Thoracic aorta (tissue), 2 donors: Measurements from ENCODE around the gene PADI3. TPM values are rescaled to one million over a fixed set of nuclear protein-coding genes. Genes with fewer than 3 reads are reported as not detected.

Experiments used
- ATAC-seq: fragments of 150-250 bp; one replicate; pipeline ENCODE4 v1.8.0; 2017; ENCODE audit warnings: low read depth; ENCODE audit not compliant: insufficient number of reproducible peaks, low FRiP score
- DNase-seq: peaks from one replicate; pipeline ENCODE4 v3.0.0-alpha.2; 2020; ENCODE audit warnings: low spot score
- H3K27ac ChIP-seq, 2 donors: fragments of 200-600 bp; sonication (generic); 1 replicate in 1 of 2; 2 replicates in 1 of 2; pipeline ENCODE4 v1.5.1; 2016; ENCODE audit warnings: mild to moderate bottlenecking in 2 of 2, moderate library complexity in 2 of 2
- H3K27me3 ChIP-seq: fragments of 200-600 bp; sonication (generic); replicated peaks from 2 replicates; pipeline ENCODE4 v1.6.0; 2016; ENCODE audit warnings: mild to moderate bottlenecking; ENCODE audit not compliant: insufficient read depth
- H3K36me3 ChIP-seq: fragments of 200-600 bp; sonication (generic); one replicate; pipeline ENCODE4 v1.5.1; 2016
- H3K4me1 ChIP-seq, 2 donors: fragments of 200-600 bp; sonication (generic); 1 replicate in 1 of 2; 2 replicates in 1 of 2; pipeline versions ENCODE4 v1.5.1 to v1.6.0; 2016; ENCODE audit warnings: low read depth in 2 of 2, mild to moderate bottlenecking in 1 of 2; ENCODE audit not compliant: control insufficient read depth in 1 of 2
- H3K4me3 ChIP-seq: fragments of 200-600 bp; sonication (generic); 2 replicates; pipeline ENCODE4 v1.5.1; 2016; ENCODE audit warnings: mild to moderate bottlenecking
- H3K9me3 ChIP-seq: fragments of 200-600 bp; sonication (generic); 2 replicates; pipeline ENCODE4 v1.5.1; 2016
- total RNA-seq, 2 donors: library from RNA; depleted of rRNA; stranded (reverse); fragments of >200 nt; gene quantifications; one replicate each; pipeline versions ENCODE4 v1.1.0 to v1.2.3, GENCODE V29; 2016
- TF ChIP-seq, protein P1 (sequence below): fragments of 200-600 bp; sonication (generic); IDR thresholded peaks from one replicate; pipeline ENCODE4 v1.5.1; 2019; ENCODE audit warnings: antibody characterized with exemption

The PADI3 gene
- total RNA-seq, 2 donors from 2014 or later, result not detected

DNA sequence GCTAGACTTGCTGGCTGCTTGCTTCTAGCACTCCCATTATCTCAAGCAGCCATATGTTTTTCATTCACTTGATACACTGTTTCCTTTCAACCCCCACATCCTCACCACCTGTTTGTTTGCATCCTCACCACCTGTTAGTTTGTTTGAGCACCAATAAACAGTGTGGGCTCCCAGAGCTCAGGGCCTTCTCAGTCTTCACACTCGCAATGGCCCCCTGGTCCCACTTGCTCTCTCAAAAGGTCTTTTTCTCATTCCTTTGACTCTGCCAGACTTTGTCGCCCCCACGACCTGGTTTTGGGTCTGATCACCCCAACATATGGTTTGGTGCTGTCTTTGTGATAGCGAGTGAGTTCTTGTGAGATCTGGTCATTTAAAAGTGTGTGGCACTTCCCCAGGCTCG is 52.9 kb downstream of the PADI3 start:
- Histone ChIP-seq H3K9me3 (peaks cover 6% of the 10 kb centered on the region), H3K27ac (no peak overlapping the region), H3K4me3 (no peak overlapping the region), H3K27me3 (no peaks in the 10 kb centered on the region), H3K4me1 (no peaks in the 10 kb centered on the region), H3K36me3 (no peaks in the 10 kb centered on the region)
- TF ChIP-seq, protein P1, sequence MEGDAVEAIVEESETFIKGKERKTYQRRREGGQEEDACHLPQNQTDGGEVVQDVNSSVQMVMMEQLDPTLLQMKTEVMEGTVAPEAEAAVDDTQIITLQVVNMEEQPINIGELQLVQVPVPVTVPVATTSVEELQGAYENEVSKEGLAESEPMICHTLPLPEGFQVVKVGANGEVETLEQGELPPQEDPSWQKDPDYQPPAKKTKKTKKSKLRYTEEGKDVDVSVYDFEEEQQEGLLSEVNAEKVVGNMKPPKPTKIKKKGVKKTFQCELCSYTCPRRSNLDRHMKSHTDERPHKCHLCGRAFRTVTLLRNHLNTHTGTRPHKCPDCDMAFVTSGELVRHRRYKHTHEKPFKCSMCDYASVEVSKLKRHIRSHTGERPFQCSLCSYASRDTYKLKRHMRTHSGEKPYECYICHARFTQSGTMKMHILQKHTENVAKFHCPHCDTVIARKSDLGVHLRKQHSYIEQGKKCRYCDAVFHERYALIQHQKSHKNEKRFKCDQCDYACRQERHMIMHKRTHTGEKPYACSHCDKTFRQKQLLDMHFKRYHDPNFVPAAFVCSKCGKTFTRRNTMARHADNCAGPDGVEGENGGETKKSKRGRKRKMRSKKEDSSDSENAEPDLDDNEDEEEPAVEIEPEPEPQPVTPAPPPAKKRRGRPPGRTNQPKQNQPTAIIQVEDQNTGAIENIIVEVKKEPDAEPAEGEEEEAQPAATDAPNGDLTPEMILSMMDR, result no peak
- no peak for ATAC-seq
- DNase-seq, result no peak

DNA sequence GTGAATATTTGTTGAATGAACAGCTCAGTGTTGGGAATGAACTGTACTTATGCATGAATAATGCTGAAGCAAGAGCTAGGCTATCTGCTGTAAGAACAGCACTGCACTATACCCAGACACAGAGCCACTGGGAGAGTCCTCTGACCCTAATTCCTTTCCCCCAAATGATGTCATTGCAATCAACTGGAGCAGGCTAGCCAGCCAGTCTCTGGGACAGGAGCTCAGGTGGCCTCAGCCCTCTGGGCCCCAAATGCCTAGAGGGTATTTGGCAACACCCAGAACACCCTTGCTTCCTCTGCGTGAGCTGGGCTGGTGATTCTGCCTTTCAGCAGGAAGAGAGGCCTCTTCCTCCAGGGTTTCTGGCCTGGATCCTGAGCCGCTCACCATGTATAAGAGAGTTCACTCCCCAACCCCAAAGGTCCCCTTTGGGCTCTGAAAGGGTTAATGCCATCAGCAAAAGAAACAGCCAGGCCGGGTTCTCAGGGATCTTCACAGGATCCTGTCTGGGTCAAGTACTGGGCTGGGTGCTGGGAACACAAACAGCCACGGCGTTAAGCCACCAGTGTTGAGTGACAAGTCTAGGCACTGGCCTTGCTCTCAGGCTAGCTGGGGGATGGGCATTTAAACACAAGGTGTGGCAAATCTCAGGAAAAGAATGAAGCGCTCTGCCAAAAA is 55.4 kb downstream of the PADI3 start:
- no peaks in the 10 kb centered on the region for H3K36me3 ChIP-seq
- no peaks in the 10 kb centered on the region for H3K4me1 ChIP-seq
- H3K9me3 ChIP-seq, result peaks cover 6% of the 10 kb centered on the region
- no peak for DNase-seq
- TF ChIP-seq, protein P1, result no peak
- no peak overlapping the region for H3K4me3 ChIP-seq
- H3K27ac ChIP-seq, result no peak overlapping the region
- no peaks in the 10 kb centered on the region for H3K27me3 ChIP-seq
- no peak for ATAC-seq

DNA sequence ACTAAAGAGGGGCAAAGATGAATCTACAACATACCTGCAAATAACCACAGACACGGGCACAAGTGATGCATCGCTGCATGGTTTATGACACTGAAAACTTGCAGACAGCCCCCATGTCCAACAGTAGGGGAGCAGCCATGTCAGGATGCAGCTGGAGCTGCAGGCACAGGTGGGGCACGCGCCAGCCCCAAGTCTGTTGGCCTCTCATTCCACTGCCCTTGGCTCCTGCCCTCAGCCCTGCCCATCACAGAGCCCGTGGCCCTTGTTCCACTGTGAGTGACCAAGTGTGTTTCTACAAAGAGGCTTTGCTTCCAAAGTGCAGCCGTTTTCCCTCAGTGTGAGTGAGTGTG is 55.9 kb downstream of the PADI3 start:
- no peak for DNase-seq
- no peak for ATAC-seq
- TF ChIP-seq, protein P1, result no peak

DNA sequence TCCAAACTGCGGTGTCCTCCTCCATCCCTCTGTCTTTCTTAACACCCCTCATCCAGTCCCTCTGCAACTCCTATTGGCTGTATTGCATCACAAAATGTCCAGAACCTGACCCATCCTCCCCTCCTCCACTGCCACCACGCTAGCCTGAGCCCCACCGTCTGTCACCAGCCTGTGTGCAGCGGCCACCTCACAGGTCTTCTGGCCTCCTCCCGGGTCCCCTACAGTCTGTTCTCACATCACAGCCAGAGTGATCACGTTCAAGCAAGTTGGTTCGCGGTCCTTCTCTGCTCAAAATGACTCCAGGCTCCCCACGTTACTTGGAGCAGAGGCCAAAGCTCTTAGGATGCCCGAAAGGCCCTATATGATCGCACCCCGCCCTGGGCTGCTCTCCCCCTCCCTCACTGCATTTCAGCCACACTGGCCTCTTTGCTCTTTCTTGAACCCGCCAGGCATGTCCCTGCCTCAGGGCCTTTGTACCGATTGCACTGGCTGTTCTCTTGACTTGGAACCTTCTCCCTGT is 56.7 kb downstream of the PADI3 start:
- peaks cover 6% of the 10 kb centered on the region for H3K9me3 ChIP-seq
- no peaks in the 10 kb centered on the region for H3K36me3 ChIP-seq
- H3K27ac ChIP-seq, result no peak overlapping the region
- no peak overlapping the region for H3K4me3 ChIP-seq
- TF ChIP-seq, protein P1, result no peak
- DNase-seq, result no peak
- H3K4me1 ChIP-seq, result no peaks in the 10 kb centered on the region
- no peak for ATAC-seq
- H3K27me3 ChIP-seq, result no peaks in the 10 kb centered on the region

More for the DNA sequence above, 55.9 kb downstream of the PADI3 start:
- no peaks in the 10 kb centered on the region for H3K4me1 ChIP-seq
- H3K9me3 ChIP-seq, result peaks cover 6% of the 10 kb centered on the region
- H3K27ac ChIP-seq, result no peak overlapping the region
- H3K36me3 ChIP-seq, result no peaks in the 10 kb centered on the region
- H3K27me3 ChIP-seq, result no peaks in the 10 kb centered on the region
- no peak overlapping the region for H3K4me3 ChIP-seq

DNA sequence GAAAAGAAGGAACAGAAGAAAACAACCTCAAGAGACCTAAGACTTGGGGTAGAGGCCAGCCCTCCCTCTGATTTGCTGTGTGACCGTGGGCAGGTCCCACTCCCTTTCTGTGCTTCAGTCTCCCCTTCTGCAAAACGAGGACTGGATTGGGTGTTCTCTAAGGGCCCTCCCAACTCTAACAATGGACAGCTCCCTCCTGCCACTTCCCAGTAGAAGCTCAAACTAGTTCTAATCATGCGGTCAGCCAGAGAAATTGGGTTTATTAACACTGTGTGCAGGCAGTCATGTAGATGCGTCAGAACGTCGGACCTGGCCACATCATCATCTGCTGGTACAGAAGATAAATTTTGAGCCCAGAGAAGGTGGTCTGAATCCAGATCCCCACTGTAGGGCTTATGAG is 57.5 kb downstream of the PADI3 start:
- Histone ChIP-seq H3K9me3 (peaks cover 6% of the 10 kb centered on the region), H3K4me1 (no peaks in the 10 kb centered on the region), H3K27me3 (no peaks in the 10 kb centered on the region), H3K27ac (no peak overlapping the region), H3K4me3 (no peak overlapping the region), H3K36me3 (no peaks in the 10 kb centered on the region)
- TF ChIP-seq, protein P1, result no peak
- ATAC-seq, result no peak
- no peak for DNase-seq
